DND-41 (cell line): Measurements from ENCODE around the gene SLC34A3.
"Not testable (repeated sequence)": the region's sequence is repeated elsewhere in the genome, so short reads cannot be mapped to it uniquely, and the experiment has no call there.

Experiments
- ATAC-seq: fragments of 200-7000 bp; cut with Tn5 transposase; 3 replicates; pipeline ENCODE4 v1.9.1; 2021; ENCODE audit warnings: low read depth; ENCODE audit not compliant: insufficient read depth
- DNase-seq: peaks from one replicate; pipeline ENCODE4 v3.0.0-alpha.2; 2020
- H2AFZ ChIP-seq: 2 replicates; pipeline ENCODE4 v1.6.0; 2012; ENCODE audit warnings: low read depth, low read length
- H3K27ac ChIP-seq: 2 replicates; pipeline ENCODE4 v1.5.1; 2012; ENCODE audit warnings: low read length, inconsistent platforms
- H3K27me3 ChIP-seq: fragments of 200-600 bp; sonication (generic); 2 replicates; pipeline ENCODE4 v1.6.0; 2012; ENCODE audit warnings: low read length, mild to moderate bottlenecking, inconsistent platforms; ENCODE audit not compliant: insufficient read depth, poor library complexity
- H3K36me3 ChIP-seq: 2 replicates; pipeline ENCODE4 v1.5.1; 2012; ENCODE audit warnings: low read length, inconsistent platforms; ENCODE audit not compliant: insufficient read depth
- H3K4me1 ChIP-seq: 2 replicates; pipeline ENCODE4 v1.5.1; 2012; ENCODE audit warnings: mild to moderate bottlenecking, low read length; ENCODE audit not compliant: insufficient read depth
- H3K4me2 ChIP-seq: 2 replicates; pipeline ENCODE4 v1.6.0; 2012; ENCODE audit warnings: mild to moderate bottlenecking, moderate library complexity, low read length, inconsistent platforms; ENCODE audit not compliant: insufficient read depth
- H3K4me3 ChIP-seq, 2 experiments: fragments of 200-600 bp in 1 of 2; shearing (Covaris generic) in 1 of 2; 2 replicates each; pipeline ENCODE4 v1.5.1; 2012 to 2016; ENCODE audit warnings: inconsistent platforms in 2 of 2, low read length in 2 of 2, mild to moderate bottlenecking in 2 of 2, low read depth in 1 of 2, moderate library complexity in 1 of 2
- H3K79me2 ChIP-seq: 2 replicates; pipeline ENCODE4 v1.6.0; 2012; ENCODE audit warnings: low read length, inconsistent platforms; ENCODE audit not compliant: insufficient read depth
- H3K9ac ChIP-seq: 2 replicates; pipeline ENCODE4 v1.6.0; 2012; ENCODE audit warnings: low read depth, mild to moderate bottlenecking, inconsistent platforms, low read length, moderate library complexity
- H3K9me3 ChIP-seq: 2 replicates; pipeline ENCODE4 v1.5.1; 2012; ENCODE audit warnings: low read length, moderate library complexity, mild to moderate bottlenecking, inconsistent platforms; ENCODE audit not compliant: insufficient read depth, severe bottlenecking
- H4K20me1 ChIP-seq: 2 replicates; pipeline ENCODE4 v1.6.0; 2012; ENCODE audit warnings: low read length; ENCODE audit not compliant: insufficient read depth
- EZH2 ChIP-seq: IDR thresholded peaks from 3 replicates; pipeline ENCODE4 v1.6.1; 2012; ENCODE audit warnings: borderline replicate concordance, low read depth, mild to moderate bottlenecking, moderate library complexity, low read length, inconsistent platforms; ENCODE audit not compliant: severe bottlenecking
- TF ChIP-seq, protein P1 (sequence below): IDR thresholded peaks from 2 replicates; pipeline ENCODE4 v1.5.1; 2012; ENCODE audit warnings: borderline replicate concordance, low read length, moderate library complexity, mild to moderate bottlenecking; ENCODE audit not compliant: poor library complexity, severe bottlenecking; ENCODE audit errors: extremely low read depth

The SLC34A3 gene

DNA sequence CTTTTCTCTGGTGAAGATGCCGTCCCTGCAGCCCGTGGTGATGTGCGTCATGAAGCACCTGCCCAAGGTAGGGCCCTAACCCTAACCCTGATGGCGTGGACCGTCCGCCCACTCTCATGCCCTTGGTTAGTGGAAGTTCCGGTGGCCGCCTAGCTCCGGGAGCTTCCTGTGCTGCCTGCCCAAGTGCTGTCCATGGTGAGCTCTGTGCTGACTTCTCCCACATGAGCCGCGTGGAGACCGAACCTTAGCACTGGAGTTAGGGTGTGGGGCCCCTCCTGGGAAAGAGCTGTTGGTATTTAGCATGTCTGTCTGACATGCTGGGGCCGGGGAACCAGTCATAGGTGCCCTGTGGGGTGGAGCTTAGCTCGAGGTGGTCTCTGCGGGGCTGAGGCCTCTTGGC lies 25.7 kb downstream of the SLC34A3 start:
- peaks cover 38% of the 10 kb centered on the region for H3K79me2 ChIP-seq
- H3K4me3 ChIP-seq = peak overlapping the region; percentile 91 to 93; a peak in 3 of 4 replicates
- peak overlapping the region; percentile 96 for H3K4me2 ChIP-seq
- TF ChIP-seq, protein P1, sequence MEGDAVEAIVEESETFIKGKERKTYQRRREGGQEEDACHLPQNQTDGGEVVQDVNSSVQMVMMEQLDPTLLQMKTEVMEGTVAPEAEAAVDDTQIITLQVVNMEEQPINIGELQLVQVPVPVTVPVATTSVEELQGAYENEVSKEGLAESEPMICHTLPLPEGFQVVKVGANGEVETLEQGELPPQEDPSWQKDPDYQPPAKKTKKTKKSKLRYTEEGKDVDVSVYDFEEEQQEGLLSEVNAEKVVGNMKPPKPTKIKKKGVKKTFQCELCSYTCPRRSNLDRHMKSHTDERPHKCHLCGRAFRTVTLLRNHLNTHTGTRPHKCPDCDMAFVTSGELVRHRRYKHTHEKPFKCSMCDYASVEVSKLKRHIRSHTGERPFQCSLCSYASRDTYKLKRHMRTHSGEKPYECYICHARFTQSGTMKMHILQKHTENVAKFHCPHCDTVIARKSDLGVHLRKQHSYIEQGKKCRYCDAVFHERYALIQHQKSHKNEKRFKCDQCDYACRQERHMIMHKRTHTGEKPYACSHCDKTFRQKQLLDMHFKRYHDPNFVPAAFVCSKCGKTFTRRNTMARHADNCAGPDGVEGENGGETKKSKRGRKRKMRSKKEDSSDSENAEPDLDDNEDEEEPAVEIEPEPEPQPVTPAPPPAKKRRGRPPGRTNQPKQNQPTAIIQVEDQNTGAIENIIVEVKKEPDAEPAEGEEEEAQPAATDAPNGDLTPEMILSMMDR = no peak
- no peak for TF ChIP-seq EZH2
- H3K4me1 ChIP-seq = peaks cover 31% of the 10 kb centered on the region
- H3K9ac ChIP-seq = peak overlapping the region; percentile 91
- DNase-seq (no peak), ATAC-seq (no peak)
- H3K36me3 ChIP-seq = peaks cover 29% of the 10 kb centered on the region
- H4K20me1 ChIP-seq = peaks cover 14% of the 10 kb centered on the region
- H3K27ac ChIP-seq = peak overlapping the region; percentile 72; the same call in 1 of the 2 replicates
- H3K9me3 ChIP-seq = no peaks in the 10 kb centered on the region
- no peak overlapping the region for H2AFZ ChIP-seq
- no peaks in the 10 kb centered on the region for H3K27me3 ChIP-seq

- no peak overlapping the region for H3K27ac ChIP-seq
- peaks cover 31% of the 10 kb centered on the region for H3K4me1 ChIP-seq
- no peaks in the 10 kb centered on the region for H3K9me3 ChIP-seq
- DNase-seq (no peak), ATAC-seq (no peak)
- H4K20me1 ChIP-seq = peaks cover 14% of the 10 kb centered on the region
- H3K4me3 ChIP-seq = peak overlapping the region in 1 of 2 experiments; percentile 91; a peak in 3 of 4 replicates
- no peaks in the 10 kb centered on the region for H3K27me3 ChIP-seq
- TF ChIP-seq EZH2 = no peak
- TF ChIP-seq, protein P1 = no peak
- no peak overlapping the region for H2AFZ ChIP-seq
- peak overlapping the region; percentile 96 for H3K4me2 ChIP-seq
- H3K79me2 ChIP-seq = peaks cover 38% of the 10 kb centered on the region
- H3K9ac ChIP-seq = peak overlapping the region; percentile 91
- H3K36me3 ChIP-seq = peaks cover 29% of the 10 kb centered on the region
Observed at GRCh38 chr9:137256856-137257255, 26.2 kb downstream of the SLC34A3 start.

DNA sequence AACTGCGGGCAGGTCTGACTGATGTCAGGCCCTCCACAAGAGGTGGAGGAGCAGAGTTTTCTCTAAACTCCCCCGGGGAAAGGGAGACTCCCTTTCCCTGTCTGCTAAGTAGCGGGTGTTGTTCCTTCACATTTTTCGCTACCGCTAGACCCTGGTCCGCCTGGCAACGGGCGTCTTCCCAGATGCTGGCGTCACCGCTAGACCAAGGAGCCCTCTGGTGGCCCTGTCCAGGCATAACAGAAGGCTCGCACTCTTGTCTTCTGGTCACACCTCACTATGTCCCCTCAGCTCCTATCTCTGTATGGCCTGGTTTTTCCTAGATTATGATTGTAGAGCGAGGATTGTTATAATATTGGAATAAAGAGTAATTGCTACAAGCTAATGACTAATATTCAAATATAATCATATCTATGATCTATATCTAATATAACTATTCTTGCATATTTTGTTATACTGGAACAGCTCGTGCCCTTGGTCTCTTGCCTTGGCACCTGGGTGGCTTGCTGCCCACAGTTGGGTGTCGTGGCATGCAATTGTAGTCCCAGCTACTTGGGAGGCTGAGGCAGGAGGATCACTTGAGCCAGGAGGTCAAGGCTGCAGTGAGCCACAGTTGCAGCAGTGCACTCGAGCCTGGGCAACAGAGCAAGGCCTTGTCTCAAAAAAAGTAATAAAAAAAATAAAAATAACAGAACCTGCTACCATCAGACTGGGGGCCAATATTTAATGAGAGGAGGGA lies 31.6 kb downstream of the SLC34A3 start:
- H3K9me3 ChIP-seq, H4K20me1 ChIP-seq, H3K4me2 ChIP-seq, H3K27ac ChIP-seq, H3K4me1 ChIP-seq, H3K27me3 ChIP-seq, H3K9ac ChIP-seq, ATAC-seq, DNase-seq, H2AFZ ChIP-seq, H3K4me3 ChIP-seq: not testable (repeated sequence)
- peaks cover 51% of the 10 kb centered on the region for H3K36me3 ChIP-seq
- TF ChIP-seq, protein P1 = peak; percentile 27
- peaks cover 14% of the 10 kb centered on the region; the same call in 1 of the 2 replicates for H3K79me2 ChIP-seq
